Type B pancreatic cell (in vitro differentiated cells): ENCODE results near the gene SNAI3. TPM values are rescaled to one million over a fixed set of nuclear protein-coding genes. Genes with fewer than 3 reads are reported as not detected.

Experiments used
- DNase-seq: peaks from one replicate; pipeline ENCODE4 v3.0.0; 2021; ENCODE audit warnings: mixed read lengths; ENCODE audit not compliant: unreplicated experiment; ENCODE audit errors: extremely low spot score
- H3K27ac Mint-ChIP-seq: 2 replicates; pipeline ENCODE4 v1.8.0; 2021; ENCODE audit warnings: mild to moderate bottlenecking, mixed read lengths
- H3K27me3 Mint-ChIP-seq: 2 replicates; pipeline ENCODE4 v1.8.0; 2021; ENCODE audit warnings: mixed read lengths
- H3K36me3 Mint-ChIP-seq: 2 replicates; pipeline ENCODE4 v1.8.0; 2021; ENCODE audit warnings: mixed read lengths
- H3K4me1 Mint-ChIP-seq: one replicate; pipeline ENCODE4 v1.8.0; 2021; ENCODE audit warnings: mixed read lengths; ENCODE audit not compliant: unreplicated experiment
- H3K4me3 Mint-ChIP-seq: 2 replicates; pipeline ENCODE4 v1.8.0; 2021; ENCODE audit warnings: mild to moderate bottlenecking, mixed read lengths
- H3K9me3 Mint-ChIP-seq: 2 replicates; pipeline ENCODE4 v1.8.0; 2021; ENCODE audit warnings: mixed read lengths
- CTCF ChIP-seq: fragments of 200-600 bp; sonication (generic); conservative IDR thresholded peaks from 2 replicates; pipeline ENCODE4 v1.5.0; 2021; ENCODE audit warnings: antibody characterized with exemption, mild to moderate bottlenecking
- total RNA-seq: library from RNA; stranded (reverse); gene quantifications from 2 replicates; pipeline ENCODE4 v1.2.1, GENCODE V29; 2021; ENCODE audit warnings: low replicate concordance

Gene SNAI3
- total RNA-seq, 1 donor from 2014 or later: 0.68 TPM

DNA sequence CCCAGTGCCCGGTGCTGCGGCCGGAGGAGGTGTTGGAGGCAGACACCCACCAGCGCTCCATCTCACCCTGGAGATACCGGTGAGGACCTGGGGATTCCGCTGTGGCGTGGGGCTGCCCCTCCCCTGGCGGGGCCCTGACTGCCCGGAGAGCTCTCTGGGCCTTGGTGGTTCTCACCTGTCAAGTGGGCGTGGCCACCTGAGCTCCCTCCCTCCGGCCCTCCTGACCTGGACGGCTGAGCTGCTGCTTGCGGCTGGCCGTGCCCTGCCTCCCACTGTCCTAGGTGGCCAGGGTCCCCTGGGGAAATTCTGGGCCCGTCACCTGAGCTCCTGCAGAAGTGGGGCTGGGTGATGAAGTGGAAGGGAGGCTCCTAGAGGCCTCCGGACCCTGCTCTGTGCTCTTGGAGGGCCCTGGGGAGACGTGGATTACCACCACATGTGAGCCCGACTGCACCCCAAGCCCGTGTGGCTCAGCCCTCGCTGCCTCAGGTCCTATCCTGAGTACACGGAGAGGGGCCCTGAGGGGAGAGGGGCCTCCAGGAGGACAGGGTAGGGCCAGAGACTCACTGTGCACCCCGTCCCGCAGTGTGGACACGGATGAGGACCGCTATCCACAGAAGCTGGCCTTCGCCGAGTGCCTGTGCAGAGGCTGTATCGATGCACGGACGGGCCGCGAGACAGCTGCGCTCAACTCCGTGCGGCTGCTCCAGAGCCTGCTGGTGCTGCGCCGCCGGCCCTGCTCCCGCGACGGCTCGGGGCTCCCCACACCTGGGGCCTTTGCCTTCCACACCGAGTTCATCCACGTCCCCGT lies 46.9 kb downstream of the SNAI3 start:
- Mint-ChIP-seq H3K9me3 (no peaks in the 10 kb centered on the region), H3K4me3 (no peak overlapping the region), H3K27ac (no peak overlapping the region), H3K4me1 (peaks cover 5% of the 10 kb centered on the region), H3K36me3 (no peaks in the 10 kb centered on the region), H3K27me3 (peaks cover 22% of the 10 kb centered on the region)
- TF ChIP-seq CTCF: no peak
- DNase-seq: no peak

DNA sequence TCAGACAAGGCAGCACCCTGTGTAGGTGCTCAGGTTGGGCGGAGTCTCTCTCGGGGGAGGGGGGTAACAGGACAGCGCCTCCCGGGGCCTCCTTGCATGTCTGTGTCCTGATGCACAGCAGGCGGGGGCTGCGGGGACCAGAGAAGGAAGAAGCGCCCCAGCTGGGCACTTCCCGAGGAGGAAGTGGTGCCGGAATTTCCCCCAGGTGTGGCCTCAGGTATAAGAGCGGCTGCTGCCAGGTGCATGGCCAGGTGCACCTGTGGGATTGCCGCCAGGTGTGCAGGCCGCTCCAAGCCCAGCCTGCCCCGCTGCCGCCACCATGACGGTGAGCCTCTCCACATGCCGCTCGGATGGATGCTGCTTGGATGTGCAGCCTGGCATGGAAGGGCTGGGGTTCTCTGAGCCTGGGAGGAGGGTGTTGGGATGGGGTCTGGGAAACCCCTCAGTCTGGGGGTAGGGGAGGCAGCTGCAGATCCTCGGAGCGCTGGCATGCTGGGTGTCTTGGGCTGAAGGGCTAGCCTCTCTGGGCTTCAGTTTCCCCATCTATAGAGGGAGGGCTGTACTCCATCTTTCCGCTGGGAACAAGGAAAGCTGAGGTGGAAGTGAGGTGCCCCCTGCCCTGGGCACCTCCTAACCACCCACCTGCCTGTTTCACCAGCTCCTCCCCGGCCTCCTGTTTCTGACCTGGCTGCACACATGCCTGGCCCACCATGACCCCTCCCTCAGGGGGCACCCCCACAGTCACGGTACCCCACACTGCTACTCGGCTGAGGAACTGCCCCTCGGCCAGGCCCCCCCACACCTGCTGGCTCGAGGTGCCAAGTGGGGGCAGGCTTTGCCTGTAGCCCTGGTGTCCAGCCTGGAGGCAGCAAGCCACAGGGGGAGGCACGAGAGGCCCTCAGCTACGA lies 47.7 kb downstream of the SNAI3 start, which contains the start of gene IL17C:
Gene IL17C (plus strand): TSS at position 250 of the 908 bp plus-strand sequence. CDS start 70 bp downstream, at position 320.
- DNase-seq: no peak
- Mint-ChIP-seq H3K4me3 (no peak within 1 kb of the TSS), H3K9me3 (no peaks in the 10 kb centered on the region), H3K36me3 (no peaks in the 10 kb centered on the region), H3K4me1 (peaks cover 5% of the 10 kb centered on the region), H3K27me3 (peaks cover 22% of the 10 kb centered on the region), H3K27ac (no peak within 1 kb of the TSS)
- no peak for TF ChIP-seq CTCF

DNA sequence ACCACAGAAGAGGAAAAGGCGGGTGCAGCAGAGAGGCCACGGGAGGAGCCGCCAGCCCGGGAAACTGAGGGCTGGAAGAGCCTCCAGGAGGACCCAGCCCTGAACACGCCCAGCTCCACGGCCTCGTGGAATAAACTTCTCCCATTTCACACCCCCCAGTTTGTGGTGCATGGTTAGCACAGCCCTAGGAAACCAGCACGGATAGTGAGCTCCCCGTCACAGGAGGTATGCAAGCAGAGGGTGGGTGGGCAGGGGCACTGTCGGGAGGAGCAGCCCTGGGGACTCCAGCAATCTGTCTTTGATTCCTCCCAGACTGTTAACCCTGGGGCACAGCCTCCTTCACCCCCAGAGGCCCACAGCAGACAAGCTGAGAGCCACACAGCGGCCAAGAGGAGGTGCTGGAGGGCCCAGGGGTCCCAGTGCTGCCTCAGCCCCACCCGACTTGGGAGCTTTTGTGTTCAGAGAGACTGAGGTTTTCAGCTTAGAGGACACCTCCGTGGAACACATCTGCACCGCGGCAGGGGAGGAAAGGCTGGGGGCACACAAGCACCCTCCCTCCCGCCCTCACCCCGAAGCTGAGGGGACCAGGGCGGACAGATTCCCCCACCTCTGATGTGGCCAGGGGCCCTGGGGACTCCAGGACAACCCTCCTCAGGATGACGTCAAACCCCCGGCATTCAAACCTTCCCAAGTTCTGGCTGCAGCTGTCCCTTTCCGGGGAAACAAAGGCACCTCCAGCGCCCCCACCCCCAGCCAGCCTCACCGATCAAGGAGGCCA lies 49.6 kb downstream of the SNAI3 start:
- no peak overlapping the region for H3K4me3 Mint-ChIP-seq
- no peaks in the 10 kb centered on the region for H3K9me3 Mint-ChIP-seq
- H3K27me3 Mint-ChIP-seq: peaks cover 22% of the 10 kb centered on the region
- no peaks in the 10 kb centered on the region for H3K36me3 Mint-ChIP-seq
- no peak overlapping the region for H3K27ac Mint-ChIP-seq
- H3K4me1 Mint-ChIP-seq: peaks cover 5% of the 10 kb centered on the region
- no peak for DNase-seq
- TF ChIP-seq CTCF: no peak

- H3K4me3 Mint-ChIP-seq: peak overlapping the region; percentile 17
- no peak for DNase-seq
- no peaks in the 10 kb centered on the region for H3K36me3 Mint-ChIP-seq
- no peaks in the 10 kb centered on the region for H3K9me3 Mint-ChIP-seq
- no peak overlapping the region for H3K27ac Mint-ChIP-seq
- peaks cover 5% of the 10 kb centered on the region for H3K4me1 Mint-ChIP-seq
- no peak for TF ChIP-seq CTCF
- H3K27me3 Mint-ChIP-seq: peaks cover 22% of the 10 kb centered on the region
Observed at GRCh38 chr16:88635671-88636319, 50.5 kb downstream of the SNAI3 start.
